ENCODE measurements around the gene SNX30.

DNA sequence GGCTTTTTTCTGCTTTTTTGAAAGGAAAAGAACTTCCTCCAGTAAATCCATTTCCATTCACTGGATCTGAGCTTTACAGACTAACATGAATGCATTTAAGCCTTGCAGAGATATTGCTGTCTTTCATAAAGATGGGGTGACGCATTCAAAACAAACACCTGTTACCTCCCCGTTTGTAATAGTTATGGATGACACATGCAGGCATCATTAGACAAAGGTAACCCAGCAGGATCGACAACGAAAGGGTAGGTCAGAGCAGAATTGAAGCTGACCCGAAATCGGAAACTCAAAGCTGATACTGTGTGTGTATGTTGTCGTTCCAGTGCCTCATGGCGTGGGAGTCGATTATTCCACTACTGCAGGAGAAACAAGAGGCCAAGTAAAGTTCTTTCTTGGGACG lies 117.9 kb downstream of the SNX30 start:
- TF ChIP-seq CTCF (IDR thresholded peaks at IDR 0.05), result no peak
- TF ChIP-seq POLR2AphosphoS5 (IDR thresholded peaks at IDR 0.05), result no peak

Data from gastroesophageal sphincter (tissue), 3 donors.